Mesenchymal stem cell (in vitro differentiated cells and primary cell): ENCODE measurements around the gene NGEF.

Experiments
- DNase-seq: peaks from one replicate; pipeline ENCODE4 v3.0.0-alpha.2; 2013
- H2AFZ ChIP-seq: one replicate; pipeline ENCODE4 v1.6.1; 2013; ENCODE audit warnings: low read depth, mild to moderate bottlenecking, control low read depth, inconsistent platforms, low read length, moderate library complexity
- H2AK5ac ChIP-seq: 2 replicates; pipeline ENCODE4 v1.6.1; 2013; ENCODE audit warnings: low read length, moderate library complexity, mild to moderate bottlenecking, inconsistent platforms; ENCODE audit not compliant: severe bottlenecking
- H2BK120ac ChIP-seq: one replicate; pipeline ENCODE4 v1.6.1; 2013; ENCODE audit warnings: low read depth, mild to moderate bottlenecking, inconsistent platforms, low read length, moderate library complexity
- H2BK12ac ChIP-seq, 2 experiments: one replicate each; pipeline ENCODE4 v1.6.1; 2013; ENCODE audit warnings: inconsistent platforms in 2 of 2, low read length in 2 of 2, mild to moderate bottlenecking in 2 of 2, moderate library complexity in 2 of 2, control low read depth in 1 of 2
- H2BK15ac ChIP-seq: one replicate; pipeline ENCODE4 v1.6.1; 2013; ENCODE audit warnings: mild to moderate bottlenecking, low read depth, inconsistent platforms; ENCODE audit not compliant: poor library complexity, severe bottlenecking
- H2BK5ac ChIP-seq: 2 replicates; pipeline ENCODE4 v1.6.1; 2013; ENCODE audit warnings: low read depth, mild to moderate bottlenecking, low read length, control low read depth, inconsistent platforms; ENCODE audit not compliant: poor library complexity, severe bottlenecking
- H3K14ac ChIP-seq, 2 experiments: one replicate each; pipeline ENCODE4 v1.6.1; 2013; ENCODE audit warnings: inconsistent platforms in 2 of 2, low read length in 2 of 2, control low read depth in 1 of 2, mild to moderate bottlenecking in 1 of 2, moderate library complexity in 1 of 2
- H3K18ac ChIP-seq, 2 experiments: one replicate each; pipeline ENCODE4 v1.6.1; 2013; ENCODE audit warnings: inconsistent platforms in 2 of 2, low read length in 2 of 2, control low read depth in 1 of 2, low read depth in 1 of 2, mild to moderate bottlenecking in 1 of 2
- H3K23ac ChIP-seq, 2 experiments: one replicate each; pipeline ENCODE4 v1.6.1; 2013; ENCODE audit warnings: inconsistent platforms in 2 of 2, low read length in 2 of 2, mild to moderate bottlenecking in 2 of 2, moderate library complexity in 2 of 2, control low read depth in 1 of 2
- H3K27ac ChIP-seq: 2 replicates; pipeline ENCODE4 v1.5.1; 2013; ENCODE audit warnings: mild to moderate bottlenecking, moderate library complexity, low read length, control low read depth, inconsistent platforms; ENCODE audit not compliant: poor library complexity, severe bottlenecking
- H3K27me3 ChIP-seq, 2 experiments: 2 replicates each; pipeline versions ENCODE4 v1.6.1 to v1.7.0; 2013; ENCODE audit warnings: low read length in 2 of 2, mild to moderate bottlenecking in 2 of 2, moderate library complexity in 2 of 2, control low read depth in 1 of 2, inconsistent platforms in 1 of 2; ENCODE audit not compliant: control insufficient read depth in 1 of 2, insufficient read depth in 1 of 2
- H3K36me3 ChIP-seq, 2 experiments: 2 replicates each; pipeline versions ENCODE4 v1.6.1 to v1.7.0; 2013; ENCODE audit warnings: low read length in 2 of 2, control low read depth in 1 of 2, inconsistent platforms in 1 of 2, low read depth in 1 of 2, mild to moderate bottlenecking in 1 of 2; ENCODE audit not compliant: insufficient read depth in 2 of 2, control insufficient read depth in 1 of 2
- H3K4ac ChIP-seq, 2 experiments: one replicate each; pipeline ENCODE4 v1.6.1; 2013; ENCODE audit warnings: inconsistent platforms in 2 of 2, low read length in 2 of 2, mild to moderate bottlenecking in 2 of 2, moderate library complexity in 2 of 2, control low read depth in 1 of 2, low read depth in 1 of 2
- H3K4me1 ChIP-seq: 2 replicates; pipeline ENCODE4 v1.6.1; 2013; ENCODE audit warnings: low read depth, low read length, control low read depth; ENCODE audit not compliant: control insufficient read depth, insufficient read depth
- H3K4me2 ChIP-seq: 2 replicates; pipeline ENCODE4 v1.6.1; 2013; ENCODE audit warnings: low read length, mild to moderate bottlenecking, inconsistent platforms; ENCODE audit not compliant: poor library complexity, severe bottlenecking
- H3K4me3 ChIP-seq, 2 experiments: 2 replicates each; pipeline versions ENCODE4 v1.5.1 to v1.7.0; 2013; ENCODE audit warnings: low read length in 2 of 2, mild to moderate bottlenecking in 2 of 2, control low read depth in 1 of 2, low read depth in 1 of 2; ENCODE audit not compliant: insufficient read depth in 1 of 2
- H3K79me1 ChIP-seq: replicated peaks from 2 replicates; pipeline ENCODE4 v1.6.1; 2013; ENCODE audit warnings: mild to moderate bottlenecking, control low read depth, low read length, inconsistent platforms; ENCODE audit not compliant: poor library complexity, severe bottlenecking
- H3K9ac ChIP-seq: 2 replicates; pipeline ENCODE4 v1.7.0; 2013; ENCODE audit warnings: mild to moderate bottlenecking, low read length, moderate library complexity
- H3K9me3 ChIP-seq: 2 replicates; pipeline ENCODE4 v1.7.0; 2013; ENCODE audit warnings: mild to moderate bottlenecking, low read length; ENCODE audit not compliant: control insufficient read depth
- H4K8ac ChIP-seq: one replicate; pipeline ENCODE4 v1.6.1; 2013; ENCODE audit warnings: inconsistent platforms, mild to moderate bottlenecking, low read length, moderate library complexity
- H4K91ac ChIP-seq: one replicate; pipeline ENCODE4 v1.6.1; 2013; ENCODE audit warnings: mild to moderate bottlenecking, low read length, inconsistent platforms
- WGBS: methylation state at CpG from one replicate; pipeline ENCODE4 v1.1.7; 2013; ENCODE audit warnings: mixed read lengths; 5-methylcytosine and 5-hydroxymethylcytosine counted together

NGEF gene

GRCh38 chr2:232886176-232886575 is 126.9 kb downstream of the NGEF start:
- H2BK5ac ChIP-seq, result no peak overlapping the region
- no peak overlapping the region for H3K4me2 ChIP-seq
- H3K4ac ChIP-seq, result no peak overlapping the region
- H3K4me1 ChIP-seq, result peaks cover 15% of the 10 kb centered on the region
- DNase-seq, result no peak
- no peak overlapping the region for H2BK15ac ChIP-seq
- no peak overlapping the region for H2AK5ac ChIP-seq
- no peaks in the 10 kb centered on the region for H3K9me3 ChIP-seq
- H2BK12ac ChIP-seq, result no peak overlapping the region
- no peak overlapping the region for H2BK120ac ChIP-seq
- no peak overlapping the region for H3K23ac ChIP-seq
- H2AFZ ChIP-seq, result no peak overlapping the region
- H3K36me3 ChIP-seq, result peaks cover 0 to 12% of the 10 kb centered on the region in 2 experiments
- WGBS, result 95% methylated on average over 6 of the region's 11 CpGs
- peak overlapping the region in 1 of 2 experiments; percentile 28 for H3K4me3 ChIP-seq
- H4K91ac ChIP-seq, result peak overlapping the region; percentile 72
- no peaks in the 10 kb centered on the region for H3K79me1 ChIP-seq
- peaks cover 5 to 41% of the 10 kb centered on the region in 2 experiments for H3K27me3 ChIP-seq
- H4K8ac ChIP-seq, result peak overlapping the region; percentile 73
- H3K27ac ChIP-seq, result no peak overlapping the region
- peak overlapping the region in 1 of 2 experiments; percentile 93 for H3K14ac ChIP-seq
- H3K18ac ChIP-seq, result no peak overlapping the region
- no peak overlapping the region for H3K9ac ChIP-seq

- H2AFZ ChIP-seq, result no peak overlapping the region
- H3K4me1 ChIP-seq, result peaks cover 10% of the 10 kb centered on the region
- H4K8ac ChIP-seq, result no peak overlapping the region
- no peak overlapping the region for H3K23ac ChIP-seq
- DNase-seq, result no peak
- H3K36me3 ChIP-seq, result peaks cover 0 to 12% of the 10 kb centered on the region in 2 experiments
- no peak overlapping the region for H2BK12ac ChIP-seq
- H2BK5ac ChIP-seq, result no peak overlapping the region
- peaks cover 5 to 35% of the 10 kb centered on the region in 2 experiments for H3K27me3 ChIP-seq
- no peak overlapping the region for H3K4me3 ChIP-seq
- 92% methylated on average over 25 of the region's 25 CpGs for WGBS
- no peak overlapping the region for H3K9ac ChIP-seq
- H3K4me2 ChIP-seq, result no peak overlapping the region
- H3K79me1 ChIP-seq, result no peaks in the 10 kb centered on the region
- no peak overlapping the region for H2BK15ac ChIP-seq
- no peak overlapping the region for H3K18ac ChIP-seq
- no peak overlapping the region for H2BK120ac ChIP-seq
- H4K91ac ChIP-seq, result no peak overlapping the region
- H3K9me3 ChIP-seq, result no peaks in the 10 kb centered on the region
- H3K14ac ChIP-seq, result no peak overlapping the region
- H3K4ac ChIP-seq, result no peak overlapping the region
- no peak overlapping the region for H2AK5ac ChIP-seq
- no peak overlapping the region for H3K27ac ChIP-seq
These were observed 127.6 kb downstream of the NGEF start for GRCh38 chr2:232885264-232885961.

- WGBS, result 94% methylated on average over 24 of the region's 27 CpGs
- H3K14ac ChIP-seq, result no peak overlapping the region
- H3K4me1 ChIP-seq, result peaks cover 10% of the 10 kb centered on the region
- H3K27me3 ChIP-seq, result peaks cover 5 to 29% of the 10 kb centered on the region in 2 experiments
- H2AK5ac ChIP-seq, result no peak overlapping the region
- H3K18ac ChIP-seq, result no peak overlapping the region
- H4K91ac ChIP-seq, result no peak overlapping the region
- H3K36me3 ChIP-seq, result peaks cover 0 to 16% of the 10 kb centered on the region in 2 experiments
- no peaks in the 10 kb centered on the region for H3K9me3 ChIP-seq
- H3K23ac ChIP-seq, result no peak overlapping the region
- H3K4ac ChIP-seq, result no peak overlapping the region
- no peak overlapping the region for H2BK12ac ChIP-seq
- H2BK120ac ChIP-seq, result no peak overlapping the region
- H4K8ac ChIP-seq, result no peak overlapping the region
- H3K4me2 ChIP-seq, result no peak overlapping the region
- DNase-seq, result no peak
- no peak overlapping the region for H2BK5ac ChIP-seq
- H2AFZ ChIP-seq, result no peak overlapping the region
- H3K79me1 ChIP-seq, result no peaks in the 10 kb centered on the region
- H3K4me3 ChIP-seq, result no peak overlapping the region
- H2BK15ac ChIP-seq, result peak overlapping the region; percentile 12
- no peak overlapping the region for H3K27ac ChIP-seq
- no peak overlapping the region for H3K9ac ChIP-seq
These were observed 128.3 kb downstream of the NGEF start for GRCh38 chr2:232884549-232885263.

- Histone ChIP-seq H2BK12ac (no peak overlapping the region), H3K4me2 (no peak overlapping the region), H2BK15ac (no peak overlapping the region), H3K27me3 (peaks cover 5 to 27% of the 10 kb centered on the region in 2 experiments), H3K18ac (no peak overlapping the region), H3K27ac (no peak overlapping the region), H3K9ac (no peak overlapping the region), H4K8ac (no peak overlapping the region), H2AK5ac (no peak overlapping the region), H3K9me3 (no peaks in the 10 kb centered on the region), H3K79me1 (no peaks in the 10 kb centered on the region), H4K91ac (no peak overlapping the region), H3K4me1 (peaks cover 10% of the 10 kb centered on the region), H3K4me3 (no peak overlapping the region), H3K36me3 (peaks cover 0 to 20% of the 10 kb centered on the region in 2 experiments), H2BK120ac (no peak overlapping the region), H2AFZ (no peak overlapping the region), H3K14ac (no peak overlapping the region), H2BK5ac (no peak overlapping the region), H3K23ac (no peak overlapping the region), H3K4ac (no peak overlapping the region)
- no peak for DNase-seq
- WGBS, result 87% methylated on average over 11 of the region's 11 CpGs
These were observed 129.0 kb downstream of the NGEF start for GRCh38 chr2:232884001-232884421.
